ENCODE measurements around the gene ATP6V1F.

GRCh38 chr7:128872394-128872824, 9.8 kb downstream of the ATP6V1F start:
- TF ChIP-seq POLR2A (IDR thresholded peaks at IDR 0.05) (no peak), CTCF (IDR thresholded peaks at IDR 0.05) (no peak)
